Choroid plexus epithelial cell (primary cell): ENCODE measurements around the gene RHOT2.
A peak's percentile ranks its signal among the peaks of the same experiment; 100 is the strongest.

Experiments used
- DNase-seq: peaks from one replicate; pipeline ENCODE4 v3.0.0-alpha.2; 2010; ENCODE audit warnings: low read depth
- H3K4me3 ChIP-seq: 2 replicates; pipeline ENCODE4 v1.5.1; 2011; ENCODE audit warnings: low read depth, mild to moderate bottlenecking, control low read depth, low read length, moderate library complexity
- TF ChIP-seq, protein P1 (sequence below): conservative IDR thresholded peaks from 2 replicates; pipeline ENCODE4 v1.5.1; 2011; ENCODE audit warnings: low read depth, mild to moderate bottlenecking, control low read depth, inconsistent platforms, low read length, moderate library complexity

The RHOT2 gene

GRCh38 chr16:644556-644955 is 23.4 kb upstream of the RHOT2 start:
- no peak for DNase-seq
- TF ChIP-seq, protein P1, sequence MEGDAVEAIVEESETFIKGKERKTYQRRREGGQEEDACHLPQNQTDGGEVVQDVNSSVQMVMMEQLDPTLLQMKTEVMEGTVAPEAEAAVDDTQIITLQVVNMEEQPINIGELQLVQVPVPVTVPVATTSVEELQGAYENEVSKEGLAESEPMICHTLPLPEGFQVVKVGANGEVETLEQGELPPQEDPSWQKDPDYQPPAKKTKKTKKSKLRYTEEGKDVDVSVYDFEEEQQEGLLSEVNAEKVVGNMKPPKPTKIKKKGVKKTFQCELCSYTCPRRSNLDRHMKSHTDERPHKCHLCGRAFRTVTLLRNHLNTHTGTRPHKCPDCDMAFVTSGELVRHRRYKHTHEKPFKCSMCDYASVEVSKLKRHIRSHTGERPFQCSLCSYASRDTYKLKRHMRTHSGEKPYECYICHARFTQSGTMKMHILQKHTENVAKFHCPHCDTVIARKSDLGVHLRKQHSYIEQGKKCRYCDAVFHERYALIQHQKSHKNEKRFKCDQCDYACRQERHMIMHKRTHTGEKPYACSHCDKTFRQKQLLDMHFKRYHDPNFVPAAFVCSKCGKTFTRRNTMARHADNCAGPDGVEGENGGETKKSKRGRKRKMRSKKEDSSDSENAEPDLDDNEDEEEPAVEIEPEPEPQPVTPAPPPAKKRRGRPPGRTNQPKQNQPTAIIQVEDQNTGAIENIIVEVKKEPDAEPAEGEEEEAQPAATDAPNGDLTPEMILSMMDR = no peak
- no peak overlapping the region for H3K4me3 ChIP-seq

GRCh38 chr16:645852-646678 is 21.9 kb upstream of the RHOT2 start:
- no peak for DNase-seq
- H3K4me3 ChIP-seq = no peak overlapping the region
- TF ChIP-seq, protein P1 = no peak

DNA sequence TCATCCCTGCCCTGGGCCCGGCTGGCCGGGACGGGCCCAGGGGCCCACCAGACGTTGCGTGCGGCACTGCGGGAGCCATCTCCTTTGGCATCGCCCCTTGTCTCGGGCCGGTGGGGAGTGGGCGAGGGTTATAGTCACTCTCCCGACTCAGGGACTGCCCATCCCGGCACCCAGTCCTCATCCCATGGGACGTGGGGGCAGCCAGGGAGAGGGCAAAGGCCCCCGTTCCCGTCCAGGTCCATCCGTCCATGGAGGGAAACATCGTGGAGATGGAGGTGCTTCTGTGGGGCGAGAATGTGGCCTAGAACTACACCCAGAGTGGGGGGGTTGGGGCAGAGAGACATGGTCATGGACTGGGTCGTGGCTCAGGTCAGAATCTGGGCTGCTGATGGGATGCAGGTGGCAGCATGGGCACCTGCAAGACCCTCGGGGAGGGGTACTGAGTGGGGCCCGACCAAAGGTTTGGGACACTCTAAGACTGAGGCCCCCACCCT is 21.2 kb upstream of the RHOT2 start:
- no peak overlapping the region for H3K4me3 ChIP-seq
- DNase-seq = no peak
- TF ChIP-seq, protein P1 = no peak

DNA sequence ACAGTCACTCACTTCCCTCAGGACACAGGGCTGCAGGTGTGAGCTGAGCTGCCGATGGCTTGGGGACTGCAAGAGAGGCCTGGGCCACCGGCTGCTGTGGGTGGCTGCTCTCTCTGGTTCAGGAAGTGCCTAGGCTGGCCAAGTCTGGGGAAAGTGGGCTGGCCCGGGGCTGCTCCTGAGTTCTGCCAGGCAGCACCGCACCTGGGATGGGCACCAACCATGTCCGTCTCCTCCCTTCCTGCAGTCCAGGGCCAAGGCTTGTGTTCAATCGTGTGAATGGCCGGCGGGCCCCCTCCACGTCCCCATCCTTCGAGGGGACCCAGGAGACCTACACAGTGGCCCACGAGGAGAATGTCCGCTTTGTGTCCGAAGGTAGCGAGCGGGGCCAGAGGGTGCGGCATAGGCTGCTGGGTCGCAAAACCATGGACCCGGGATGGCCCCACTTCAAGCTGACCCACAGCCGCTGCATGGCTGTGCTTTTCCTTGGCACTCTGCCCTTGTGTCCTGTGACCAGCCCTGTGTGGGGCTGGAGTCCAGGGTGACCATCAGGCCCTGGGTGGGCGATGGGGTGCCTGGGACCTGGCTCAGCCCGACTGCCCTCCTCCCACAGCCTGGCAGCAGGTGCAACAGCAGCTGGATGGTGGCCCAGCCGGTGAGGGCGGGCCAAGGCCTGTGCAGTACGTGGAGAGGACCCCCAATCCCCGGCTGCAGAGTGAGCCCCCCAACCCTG is 20.6 kb upstream of the RHOT2 start:
- TF ChIP-seq, protein P1 = no peak
- no peak for DNase-seq
- no peak overlapping the region for H3K4me3 ChIP-seq

DNA sequence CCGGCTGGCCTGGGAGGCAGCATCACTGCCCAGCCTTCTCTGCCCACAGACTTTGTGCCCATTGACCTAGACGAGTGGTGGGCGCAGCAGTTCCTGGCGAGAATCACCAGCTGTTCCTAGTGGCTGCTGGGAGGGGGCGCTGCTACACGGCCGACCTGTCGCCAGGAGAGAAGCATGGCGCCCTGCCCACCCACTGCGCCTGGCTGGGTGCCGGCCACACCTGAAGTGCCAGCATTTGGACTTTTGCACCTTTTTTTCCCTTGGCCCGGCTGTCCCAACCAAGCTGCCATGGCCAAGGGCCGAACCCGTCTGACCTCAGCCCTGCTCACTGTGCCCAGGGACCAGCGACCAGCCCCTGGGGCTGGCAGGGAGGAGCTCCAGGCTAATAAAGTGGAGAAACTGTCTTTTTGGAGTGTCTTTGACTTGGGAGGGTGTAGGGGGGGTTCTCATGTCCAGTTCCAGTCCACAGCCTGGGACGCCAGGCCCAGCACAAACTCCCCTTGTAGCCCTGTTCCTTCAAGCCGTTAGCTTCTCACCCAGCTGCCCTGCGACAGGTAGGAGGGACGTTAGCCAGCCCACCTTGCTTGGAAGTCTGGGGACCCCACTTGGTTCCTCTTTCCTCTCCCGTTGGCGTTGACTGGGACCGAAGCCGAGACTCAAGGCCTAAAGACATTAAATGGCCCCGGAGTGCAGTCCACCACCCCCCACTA is 19.7 kb upstream of the RHOT2 start:
- peak overlapping the region; percentile 65 for H3K4me3 ChIP-seq
- peak; percentile 20 for DNase-seq
- TF ChIP-seq, protein P1 = peak; percentile 41

- DNase-seq = peak; percentile 89
- TF ChIP-seq, protein P1 = no peak
- peak within 1 kb of the TSS; percentile 65 for H3K4me3 ChIP-seq
Measured at GRCh38 chr16:648781-649589, 18.9 kb upstream of the RHOT2 start, which contains the start of gene WDR90. Gene WDR90 (plus strand): TSS chr16:649365. CDS start chr16:649417, 52 bp downstream.
